GM18517 (cell line): Measurements from ENCODE around the gene WNT7A.

Source experiments
- ATAC-seq: cut with Tn5 transposase; IDR thresholded peaks from one replicate; pipeline ENCODE4 v1.9.1; 2021; ENCODE audit warnings: mild to moderate bottlenecking, moderate library complexity; ENCODE audit not compliant: unreplicated experiment

The WNT7A gene

DNA sequence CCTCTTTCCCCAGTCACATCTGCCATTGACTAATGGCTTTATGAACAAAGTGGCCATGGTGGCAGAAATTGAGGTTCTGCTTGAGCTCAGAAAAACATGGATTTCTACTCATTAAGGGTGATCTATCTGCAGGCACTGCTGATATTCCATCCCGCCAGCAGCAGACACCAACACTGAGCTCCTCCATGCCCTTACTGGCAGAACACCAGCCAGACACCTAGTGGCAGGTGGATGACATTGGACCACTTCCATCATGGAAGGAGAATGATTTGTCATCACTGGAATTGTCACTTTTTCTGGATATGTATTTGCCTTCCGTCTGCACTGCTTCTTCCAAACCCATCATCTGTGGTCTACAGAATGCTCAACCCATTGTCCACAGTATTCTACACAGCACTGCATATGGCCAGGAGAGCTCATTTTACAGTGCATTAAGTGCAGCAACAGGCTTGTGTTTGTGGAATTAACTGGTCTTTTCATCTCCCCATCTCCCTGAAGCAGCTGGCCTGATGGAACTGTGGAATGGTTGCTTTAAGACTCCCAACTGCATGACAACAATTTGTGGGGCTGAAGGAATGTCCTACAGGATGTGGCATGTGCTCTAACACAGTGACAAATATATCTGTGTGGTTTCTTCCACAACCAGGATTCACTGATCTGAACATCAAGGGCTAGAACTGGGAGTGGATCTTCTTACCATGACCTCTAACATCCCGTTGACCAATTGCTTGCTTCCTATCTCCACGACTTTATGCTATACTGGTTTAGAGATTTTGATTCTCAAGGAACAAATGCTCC is 103.4 kb downstream of the WNT7A start:
- no peak for ATAC-seq

GRCh38 chr3:13772885-13773745 is 106.8 kb downstream of the WNT7A start:
- no peak for ATAC-seq

DNA sequence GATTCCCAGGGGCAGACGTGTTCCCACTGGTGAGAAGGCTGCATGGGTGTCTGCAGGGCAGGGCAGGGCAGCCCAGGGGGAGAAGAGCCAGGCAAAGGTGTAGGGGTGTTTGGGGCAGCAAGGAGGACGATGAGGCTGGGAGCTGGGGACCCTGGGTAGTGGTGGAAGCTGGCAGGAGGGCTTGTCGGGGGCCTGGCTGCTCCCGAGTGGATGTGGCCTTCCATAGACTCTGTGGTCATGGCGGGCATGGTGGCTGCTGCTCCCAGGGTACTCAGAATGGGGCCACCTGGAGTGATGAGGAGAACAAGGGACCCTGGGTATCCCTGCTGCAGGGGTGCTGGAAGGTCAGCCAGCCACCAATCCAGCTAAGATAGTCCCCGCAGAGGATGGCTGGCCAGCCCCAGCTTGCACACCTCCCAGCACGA is 107.5 kb downstream of the WNT7A start:
- ATAC-seq: no peak

DNA sequence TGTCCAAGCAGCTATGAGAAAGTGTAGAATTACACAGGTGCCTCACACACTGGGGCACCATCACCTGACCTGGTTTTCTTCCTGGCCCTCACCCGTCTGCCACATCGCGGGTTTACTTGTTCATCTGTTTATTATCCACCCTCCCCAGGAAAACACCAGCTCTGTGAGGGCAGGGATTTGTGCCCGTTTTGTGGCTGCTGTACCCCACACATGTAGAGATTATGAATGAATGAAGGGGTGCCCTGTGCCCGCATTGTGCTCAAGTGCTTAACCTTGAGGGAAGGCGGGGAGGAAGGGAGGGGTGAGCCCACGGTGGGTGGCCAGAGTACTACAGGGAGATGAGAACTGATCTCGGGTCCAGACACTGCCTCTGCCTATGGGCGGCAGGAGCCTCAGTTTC is 108.4 kb downstream of the WNT7A start:
- no peak for ATAC-seq

DNA sequence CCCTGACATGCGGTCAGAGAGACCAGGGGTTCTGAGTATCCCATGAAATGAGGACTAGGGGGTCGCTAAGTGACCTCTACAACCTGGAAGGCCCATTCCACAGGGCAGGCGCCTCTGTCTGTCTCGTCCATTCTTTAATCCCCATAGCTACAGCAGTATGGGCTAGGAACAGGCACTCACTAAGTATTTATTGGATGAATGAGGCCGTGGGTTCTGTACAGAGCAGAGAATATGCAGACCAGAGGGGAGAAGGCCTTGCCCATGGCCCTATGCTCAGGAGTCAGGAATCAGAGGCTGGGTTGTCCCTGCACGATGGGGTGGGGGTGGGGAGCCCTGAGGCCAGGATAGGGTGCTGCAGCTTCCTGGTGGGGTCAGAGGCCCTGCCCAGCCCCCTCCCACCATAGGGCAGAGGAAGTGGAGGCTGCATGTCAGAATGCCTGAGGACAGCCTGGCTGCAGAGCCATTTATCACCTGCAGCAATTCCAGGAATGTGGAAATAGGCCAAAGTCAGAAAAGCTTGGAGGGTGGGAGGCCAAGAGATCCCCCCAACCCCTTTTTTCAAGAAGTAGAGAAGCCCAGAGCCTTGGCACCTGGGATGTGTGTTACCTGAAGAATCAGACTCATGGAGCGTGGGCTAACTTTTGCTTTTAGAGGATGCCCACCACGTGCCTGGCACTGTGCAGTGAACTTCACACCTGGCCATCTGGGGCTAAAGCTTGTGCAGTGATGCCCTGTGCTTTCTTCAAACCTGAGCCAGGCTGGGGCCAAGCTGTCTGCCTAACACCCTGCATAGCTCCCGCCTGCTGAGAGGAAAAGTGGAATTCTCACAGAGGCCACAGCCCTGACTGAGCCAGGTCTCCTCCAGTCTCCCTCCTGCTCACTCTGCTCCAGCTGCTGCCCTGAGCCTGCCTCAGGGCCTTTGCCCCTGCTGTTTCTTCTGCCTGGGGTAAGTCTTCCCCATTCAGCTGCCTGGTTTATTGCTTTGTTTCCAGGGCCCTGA is 109.4 kb downstream of the WNT7A start:
- ATAC-seq: no peak

DNA sequence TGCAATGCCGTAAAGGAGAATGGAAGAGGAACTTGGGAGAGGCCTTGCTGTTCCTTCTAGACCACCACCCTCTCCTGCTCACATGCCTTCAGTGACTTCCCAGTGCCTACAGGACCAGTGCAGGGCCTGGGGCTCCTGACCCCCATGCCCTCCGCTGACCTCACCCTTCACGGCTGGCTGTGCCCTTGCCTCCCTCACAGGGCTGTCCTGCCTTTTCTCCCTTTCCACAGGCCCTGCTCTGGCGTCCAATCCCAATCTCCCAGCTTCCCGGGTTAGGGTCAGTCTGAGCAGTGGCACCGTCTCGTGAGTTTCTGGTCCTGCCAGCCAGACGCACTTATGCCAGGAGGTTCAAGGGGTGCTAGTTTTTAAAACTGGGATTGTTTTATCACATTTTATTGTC is 110.4 kb downstream of the WNT7A start:
- ATAC-seq: no peak

GRCh38 chr3:13768453-13768852 is 111.4 kb downstream of the WNT7A start:
- no peak for ATAC-seq

- ATAC-seq: no peak
Measured at GRCh38 chr3:13767896-13768295, 112.0 kb downstream of the WNT7A start.

DNA sequence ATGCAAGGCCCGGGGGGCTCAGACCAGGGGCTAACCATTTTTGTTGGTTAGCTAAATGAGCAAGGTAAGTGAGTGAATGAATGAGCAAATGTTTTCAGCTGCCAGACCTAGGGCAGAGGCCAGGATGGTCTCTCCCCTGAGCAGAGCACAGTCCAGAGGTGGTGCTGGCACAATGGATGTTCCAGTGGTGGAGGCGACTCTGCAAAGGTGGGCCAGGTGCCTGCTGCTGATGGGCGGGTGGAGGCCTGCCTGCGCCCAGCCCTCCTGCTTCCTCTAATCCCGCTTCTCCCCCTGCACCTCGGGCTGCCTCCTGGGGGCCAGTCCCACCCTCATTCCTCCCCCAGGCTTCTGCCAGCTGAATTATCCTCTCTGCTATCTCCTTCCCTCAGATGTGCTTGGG is 112.8 kb downstream of the WNT7A start:
- ATAC-seq: no peak
